Retina (tissue), 1 donor: ENCODE data around the gene ZBTB2.
"Not testable (repeated sequence)": the region's sequence is repeated elsewhere in the genome, so short reads cannot be mapped to it uniquely, and the experiment has no call there.

Experiments used
- DNase-seq: peaks from one replicate; pipeline ENCODE4 v3.0.0-alpha.2; 2016

ZBTB2 gene

GRCh38 chr6:151326116-151326825 lies 65.1 kb downstream of the ZBTB2 start:
- DNase-seq, result no peak

- DNase-seq, result peak; percentile 53
Measured at GRCh38 chr6:151325075-151326050, 66.0 kb downstream of the ZBTB2 start.

GRCh38 chr6:151324488-151324825 lies 66.9 kb downstream of the ZBTB2 start:
- no peak for DNase-seq

GRCh38 chr6:151323791-151324487 lies 67.4 kb downstream of the ZBTB2 start:
- peak; percentile 92 for DNase-seq

- DNase-seq, result no peak
Measured at GRCh38 chr6:151322570-151322969, 68.8 kb downstream of the ZBTB2 start.

GRCh38 chr6:151321438-151321837 lies 69.9 kb downstream of the ZBTB2 start:
- no peak for DNase-seq

GRCh38 chr6:151320140-151320539 lies 71.2 kb downstream of the ZBTB2 start:
- DNase-seq, result no peak

GRCh38 chr6:151317995-151318365 lies 73.4 kb downstream of the ZBTB2 start:
- no peak for DNase-seq

GRCh38 chr6:151317103-151317994 lies 74.0 kb downstream of the ZBTB2 start:
- no peak for DNase-seq

- not testable (repeated sequence) for DNase-seq
Measured at GRCh38 chr6:151315661-151316060, 75.7 kb downstream of the ZBTB2 start.
